Measurements from ENCODE around the gene CLSTN1. TPM values are rescaled to one million over a fixed set of nuclear protein-coding genes. Genes with fewer than 3 reads are reported as not detected.

Gene CLSTN1
- total RNA-seq, 1 experiment from 2014 or later = 143 TPM

- ATAC-seq = no peak
- no peaks in the 10 kb centered on the region for H3K4me1 ChIP-seq (ENCODE audit: control insufficient read depth, insufficient read depth, low read length)
- H3K36me3 ChIP-seq (ENCODE audit: control insufficient read depth, insufficient read depth, low read length) = peaks cover 7% of the 10 kb centered on the region
- DNase-seq (ENCODE audit: low read depth, low spot score) = no peak
- no peak overlapping the region for H3K4me3 ChIP-seq (ENCODE audit: low read depth in 2 of 2, low read length in 2 of 2)
- H3K9me3 ChIP-seq (ENCODE audit: control insufficient read depth, insufficient read depth, low read depth, low read length) = peaks cover 2% of the 10 kb centered on the region
- H3K27ac ChIP-seq (ENCODE audit: low read length) = no peak overlapping the region
- BruUV-seq (replicated peaks) = no TSS peak
- in situ Hi-C loops (cut with HindIII; ENCODE audit: low pct_unique_long_range_greater_than_20kb, low sequenced_read_pairs) = no loop called here
- no peaks in the 10 kb centered on the region for H3K27me3 ChIP-seq (ENCODE audit: control insufficient read depth, insufficient read depth, low read length)
- ChIA-PET POLR2A (no interaction called here), CTCF (interaction anchor here (0.5 kb wide), 1 partner anchor 188 kb away, joined by 5 read pairs; no protein-coding TSS in a partner anchor)
- intact Hi-C loops (cut with micrococcal nuclease; ENCODE audit: unreplicated experiment) = no loop called here
- TF ChIP-seq TCF7L2 (IDR thresholded peaks at IDR 0.05; ENCODE audit: low read depth, low read length) (no peak), SIN3A (IDR thresholded peaks at IDR 0.05; ENCODE audit: borderline replicate concordance, insufficient read depth, low read depth, low read length) (no peak)
Observed at GRCh38 chr1:9728451-9729295, 95.1 kb downstream of the CLSTN1 start.

DNA sequence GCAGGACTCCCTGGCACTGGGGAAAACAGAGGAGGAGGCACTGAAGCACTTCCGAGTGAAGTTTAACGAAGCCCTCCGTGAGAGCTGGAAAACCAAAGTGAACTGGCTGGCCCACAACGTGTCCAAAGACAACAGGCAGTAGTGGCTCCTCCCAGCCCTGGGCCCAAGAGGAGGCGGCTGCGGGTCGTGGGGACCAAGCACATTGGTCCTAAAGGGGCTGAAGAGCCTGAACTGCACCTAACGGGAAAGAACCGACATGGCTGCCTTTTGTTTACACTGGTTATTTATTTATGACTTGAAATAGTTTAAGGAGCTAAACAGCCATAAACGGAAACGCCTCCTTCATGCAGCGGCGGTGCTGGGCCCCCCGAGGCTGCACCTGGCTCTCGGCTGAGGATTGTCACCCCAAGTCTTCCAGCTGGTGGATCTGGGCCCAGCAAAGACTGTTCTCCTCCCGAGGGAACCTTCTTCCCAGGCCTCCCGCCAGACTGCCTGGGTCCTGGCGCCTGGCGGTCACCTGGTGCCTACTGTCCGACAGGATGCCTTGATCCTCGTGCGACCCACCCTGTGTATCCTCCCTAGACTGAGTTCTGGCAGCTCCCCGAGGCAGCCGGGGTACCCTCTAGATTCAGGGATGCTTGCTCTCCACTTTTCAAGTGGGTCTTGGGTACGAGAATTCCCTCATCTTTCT, 96.7 kb downstream of the CLSTN1 start:
- POLR2A ChIA-PET = interaction anchor here (0.6 to 0.7 kb wide), 2 partner anchors 141 to 582 kb away, joined by 3 read pairs; no protein-coding TSS in a partner anchor
- H3K27ac ChIP-seq (ENCODE audit: low read length) = no peak overlapping the region
- no TSS peak for BruUV-seq (replicated peaks)
- peaks cover 4% of the 10 kb centered on the region for H3K36me3 ChIP-seq (ENCODE audit: control insufficient read depth, insufficient read depth, low read length)
- intact Hi-C loops (cut with micrococcal nuclease; ENCODE audit: unreplicated experiment) (no loop called here), in situ Hi-C loops (cut with HindIII; ENCODE audit: low pct_unique_long_range_greater_than_20kb, low sequenced_read_pairs) (no loop called here)
- no peak for TF ChIP-seq CTCF (IDR thresholded peaks at IDR 0.05)
- no peak for TF ChIP-seq SIN3A (IDR thresholded peaks at IDR 0.05; ENCODE audit: borderline replicate concordance, insufficient read depth, low read depth, low read length)
- TF ChIP-seq, protein P1, sequence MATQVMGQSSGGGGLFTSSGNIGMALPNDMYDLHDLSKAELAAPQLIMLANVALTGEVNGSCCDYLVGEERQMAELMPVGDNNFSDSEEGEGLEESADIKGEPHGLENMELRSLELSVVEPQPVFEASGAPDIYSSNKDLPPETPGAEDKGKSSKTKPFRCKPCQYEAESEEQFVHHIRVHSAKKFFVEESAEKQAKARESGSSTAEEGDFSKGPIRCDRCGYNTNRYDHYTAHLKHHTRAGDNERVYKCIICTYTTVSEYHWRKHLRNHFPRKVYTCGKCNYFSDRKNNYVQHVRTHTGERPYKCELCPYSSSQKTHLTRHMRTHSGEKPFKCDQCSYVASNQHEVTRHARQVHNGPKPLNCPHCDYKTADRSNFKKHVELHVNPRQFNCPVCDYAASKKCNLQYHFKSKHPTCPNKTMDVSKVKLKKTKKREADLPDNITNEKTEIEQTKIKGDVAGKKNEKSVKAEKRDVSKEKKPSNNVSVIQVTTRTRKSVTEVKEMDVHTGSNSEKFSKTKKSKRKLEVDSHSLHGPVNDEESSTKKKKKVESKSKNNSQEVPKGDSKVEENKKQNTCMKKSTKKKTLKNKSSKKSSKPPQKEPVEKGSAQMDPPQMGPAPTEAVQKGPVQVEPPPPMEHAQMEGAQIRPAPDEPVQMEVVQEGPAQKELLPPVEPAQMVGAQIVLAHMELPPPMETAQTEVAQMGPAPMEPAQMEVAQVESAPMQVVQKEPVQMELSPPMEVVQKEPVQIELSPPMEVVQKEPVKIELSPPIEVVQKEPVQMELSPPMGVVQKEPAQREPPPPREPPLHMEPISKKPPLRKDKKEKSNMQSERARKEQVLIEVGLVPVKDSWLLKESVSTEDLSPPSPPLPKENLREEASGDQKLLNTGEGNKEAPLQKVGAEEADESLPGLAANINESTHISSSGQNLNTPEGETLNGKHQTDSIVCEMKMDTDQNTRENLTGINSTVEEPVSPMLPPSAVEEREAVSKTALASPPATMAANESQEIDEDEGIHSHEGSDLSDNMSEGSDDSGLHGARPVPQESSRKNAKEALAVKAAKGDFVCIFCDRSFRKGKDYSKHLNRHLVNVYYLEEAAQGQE (IDR thresholded peaks at IDR 0.05; ENCODE audit: insufficient read depth in 1 of 2, low read depth in 2 of 2, low read length in 1 of 2) = no peak
- TF ChIP-seq POLR2AphosphoS5 (IDR thresholded peaks at IDR 0.05; ENCODE audit: low read depth, low read length) = no peak
- no peak for TF ChIP-seq TCF7L2 (IDR thresholded peaks at IDR 0.05; ENCODE audit: low read depth, low read length)
- no peaks in the 10 kb centered on the region for H3K4me1 ChIP-seq (ENCODE audit: control insufficient read depth, insufficient read depth, low read length)
- ATAC-seq (no peak), DNase-seq (ENCODE audit: low read depth, low spot score) (no peak)
- CTCF ChIA-PET = no interaction called here
- H3K4me3 ChIP-seq (ENCODE audit: low read depth in 2 of 2, low read length in 2 of 2) = no peak overlapping the region
- peaks cover 9% of the 10 kb centered on the region for H3K9me3 ChIP-seq (ENCODE audit: control insufficient read depth, insufficient read depth, low read depth, low read length)
- H3K27me3 ChIP-seq (ENCODE audit: control insufficient read depth, insufficient read depth, low read length) = no peaks in the 10 kb centered on the region
